Measurements from ENCODE around the gene TMEM214.

- TF ChIP-seq EZH2 (IDR thresholded peaks at IDR 0.05; ENCODE audit: insufficient read depth, poor library complexity, severe bottlenecking) (no peak), EZH2phosphoT487 (IDR thresholded peaks at IDR 0.05; ENCODE audit: insufficient read depth, low read depth) (no peak)
Measured at GRCh38 chr2:26985807-26986206, 47.0 kb upstream of the TMEM214 start.
